ENCODE data around the gene ANKRD23. TPM values are rescaled to one million over a fixed set of nuclear protein-coding genes. Genes with fewer than 3 reads are reported as not detected.

Gene ANKRD23
- total and polyA plus RNA-seq, 4 experiments from 2014 or later, result 1.5 to 19.7 (median 19.4) TPM; not detected in 1

- no peak overlapping the region for H3K4me3 ChIP-seq (ENCODE audit: low read length in 2 of 2)
- peak overlapping the region in 1 of 7 donors; percentile 41 for H3K27ac Mint-ChIP-seq
- ChIA-PET POLR2A (ENCODE audit: partially characterized antibody) (no interaction called here), CTCF (ENCODE audit: partially characterized antibody) (interaction anchor here (2.7 kb wide), 1 partner anchor 11 kb away, joined by 12 read pairs; the partner anchor contains the start of gene ANKRD39)
- no peak overlapping the region for H3K27ac ChIP-seq (ENCODE audit: low read depth, low read length)
- peaks cover 22 to 34% of the 10 kb centered on the region in 2 donors for H3K36me3 Mint-ChIP-seq
- H3K27me3 ChIP-seq (ENCODE audit: insufficient read depth, low read length), result no peaks in the 10 kb centered on the region
- no peak overlapping the region for H3K4me3 Mint-ChIP-seq
- no peaks in the 10 kb centered on the region for H3K9me3 ChIP-seq (ENCODE audit: control insufficient read depth in 1 of 2, low read length in 2 of 2)
- H3K4me1 Mint-ChIP-seq, result peaks cover 0 to 11% (median 4%) of the 10 kb centered on the region in 4 donors
- H3K9me3 Mint-ChIP-seq, result no peaks in the 10 kb centered on the region
- peaks cover 32% of the 10 kb centered on the region for H3K36me3 ChIP-seq (ENCODE audit: insufficient read depth, low read length)
- intact Hi-C loops (cut with micrococcal nuclease), result no loop called here
- H3K4me1 ChIP-seq (ENCODE audit: insufficient read depth, low read length), result no peaks in the 10 kb centered on the region
- H3K27me3 Mint-ChIP-seq, result no peaks in the 10 kb centered on the region
- DNase-seq, result no peak
Measured at GRCh38 chr2:96846825-96847224, 3.0 kb upstream of the ANKRD23 start.

DNA sequence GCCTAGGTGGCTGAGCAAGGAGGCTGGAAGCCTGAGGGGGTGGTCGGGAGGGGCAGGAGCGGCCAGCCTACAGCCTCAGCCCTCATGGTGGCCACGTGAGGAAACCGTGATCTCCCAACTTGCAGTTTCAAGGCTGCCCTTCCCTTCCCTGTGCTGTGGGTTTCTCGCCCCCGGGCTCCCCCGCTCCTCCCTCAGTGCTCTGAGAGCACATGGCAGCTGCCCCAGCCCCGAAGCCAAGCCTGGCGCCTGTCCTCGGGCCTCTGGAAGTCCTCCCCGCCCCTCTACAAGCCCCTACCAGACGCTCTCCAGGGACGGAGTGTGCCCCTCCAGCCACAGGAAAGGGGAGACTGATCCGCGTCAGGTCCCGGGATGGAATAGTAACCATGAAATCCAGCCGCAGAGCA, 586 bp upstream of the ANKRD23 start:
- intact Hi-C loops (cut with micrococcal nuclease), result no loop called here
- ChIA-PET CTCF (ENCODE audit: partially characterized antibody) (interaction anchor here (0.8 to 1.2 kb wide), 2 partner anchors 9 to 13 kb away, joined by 3 to 4 read pairs; partner anchors contain the start of gene ANKRD39), POLR2A (ENCODE audit: partially characterized antibody) (interaction anchor here (1.0 to 3.1 kb wide), 3 partner anchors 13 to 119 kb away, joined by 4 to 21 read pairs (median 4); partner anchors contain the start of gene ANKRD39)
- H3K4me3 Mint-ChIP-seq, result no peak overlapping the region
- Histone ChIP-seq H3K27ac (ENCODE audit: low read depth, low read length) (no peak overlapping the region), H3K9me3 (ENCODE audit: control insufficient read depth in 1 of 2, low read length in 2 of 2) (no peaks in the 10 kb centered on the region), H3K4me1 (ENCODE audit: insufficient read depth, low read length) (peaks cover 9% of the 10 kb centered on the region), H3K4me3 (ENCODE audit: low read length in 2 of 2) (no peak overlapping the region), H3K36me3 (ENCODE audit: insufficient read depth, low read length) (peaks cover 15% of the 10 kb centered on the region), H3K27me3 (ENCODE audit: insufficient read depth, low read length) (no peaks in the 10 kb centered on the region)
- H3K4me1 Mint-ChIP-seq, result peaks cover 4 to 15% (median 13%) of the 10 kb centered on the region in 4 donors
- no peaks in the 10 kb centered on the region for H3K9me3 Mint-ChIP-seq
- H3K27ac Mint-ChIP-seq, result no peak overlapping the region
- peaks cover 15 to 25% of the 10 kb centered on the region in 2 donors for H3K36me3 Mint-ChIP-seq
- no peaks in the 10 kb centered on the region for H3K27me3 Mint-ChIP-seq
- DNase-seq, result no peak

DNA sequence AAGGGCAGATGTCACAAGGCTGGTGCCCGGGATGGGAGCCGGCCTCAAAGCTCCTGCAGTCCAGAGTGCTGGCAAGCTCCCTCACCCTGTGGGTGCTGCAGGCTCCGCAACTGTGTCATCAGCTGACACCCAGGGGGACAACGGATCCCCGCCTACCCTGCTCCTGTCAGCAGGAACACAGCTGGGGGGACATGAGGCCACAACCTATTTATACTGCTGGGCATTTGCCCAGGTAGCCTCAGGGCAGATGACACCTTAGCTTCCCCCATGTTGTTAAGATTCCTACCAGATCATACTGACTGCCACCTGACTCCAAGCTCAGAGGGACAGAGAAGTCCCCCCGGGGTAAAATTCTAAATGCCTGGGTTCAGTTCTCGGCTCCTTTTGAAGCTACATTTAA, 1.2 kb downstream of the ANKRD23 start:
- Histone ChIP-seq H3K27ac (ENCODE audit: low read depth, low read length) (no peak overlapping the region), H3K27me3 (ENCODE audit: insufficient read depth, low read length) (no peaks in the 10 kb centered on the region), H3K4me1 (ENCODE audit: insufficient read depth, low read length) (peaks cover 22% of the 10 kb centered on the region), H3K36me3 (ENCODE audit: insufficient read depth, low read length) (peaks cover 6% of the 10 kb centered on the region), H3K9me3 (ENCODE audit: control insufficient read depth in 1 of 2, low read length in 2 of 2) (no peaks in the 10 kb centered on the region), H3K4me3 (ENCODE audit: low read length in 2 of 2) (no peak overlapping the region)
- no peak overlapping the region for H3K4me3 Mint-ChIP-seq
- H3K4me1 Mint-ChIP-seq, result peaks cover 7 to 27% (median 19%) of the 10 kb centered on the region in 4 donors
- H3K27me3 Mint-ChIP-seq, result no peaks in the 10 kb centered on the region
- peaks cover 7 to 15% of the 10 kb centered on the region in 2 donors for H3K36me3 Mint-ChIP-seq
- intact Hi-C loops (cut with micrococcal nuclease), result no loop called here
- H3K9me3 Mint-ChIP-seq, result no peaks in the 10 kb centered on the region
- H3K27ac Mint-ChIP-seq, result peak overlapping the region in 4 of 7 donors; percentile 4 to 64 (median 41)
- ChIA-PET POLR2A (ENCODE audit: partially characterized antibody) (interaction anchor here (0.7 to 3.1 kb wide), 8 partner anchors 9 to 120 kb away, joined by 3 to 21 read pairs (median 4); partner anchors contain the start of genes ANKRD39 and CNNM3), CTCF (ENCODE audit: partially characterized antibody) (interaction anchor here (0.7 to 1.3 kb wide), 5 partner anchors 15 to 270 kb away, joined by 3 to 6 read pairs (median 3); partner anchors contain the start of gene ANKRD39)
- no peak for DNase-seq

GRCh38 chr2:96841701-96842495, 1.9 kb downstream of the ANKRD23 start:
- intact Hi-C loops (cut with micrococcal nuclease), result no loop called here

DNA sequence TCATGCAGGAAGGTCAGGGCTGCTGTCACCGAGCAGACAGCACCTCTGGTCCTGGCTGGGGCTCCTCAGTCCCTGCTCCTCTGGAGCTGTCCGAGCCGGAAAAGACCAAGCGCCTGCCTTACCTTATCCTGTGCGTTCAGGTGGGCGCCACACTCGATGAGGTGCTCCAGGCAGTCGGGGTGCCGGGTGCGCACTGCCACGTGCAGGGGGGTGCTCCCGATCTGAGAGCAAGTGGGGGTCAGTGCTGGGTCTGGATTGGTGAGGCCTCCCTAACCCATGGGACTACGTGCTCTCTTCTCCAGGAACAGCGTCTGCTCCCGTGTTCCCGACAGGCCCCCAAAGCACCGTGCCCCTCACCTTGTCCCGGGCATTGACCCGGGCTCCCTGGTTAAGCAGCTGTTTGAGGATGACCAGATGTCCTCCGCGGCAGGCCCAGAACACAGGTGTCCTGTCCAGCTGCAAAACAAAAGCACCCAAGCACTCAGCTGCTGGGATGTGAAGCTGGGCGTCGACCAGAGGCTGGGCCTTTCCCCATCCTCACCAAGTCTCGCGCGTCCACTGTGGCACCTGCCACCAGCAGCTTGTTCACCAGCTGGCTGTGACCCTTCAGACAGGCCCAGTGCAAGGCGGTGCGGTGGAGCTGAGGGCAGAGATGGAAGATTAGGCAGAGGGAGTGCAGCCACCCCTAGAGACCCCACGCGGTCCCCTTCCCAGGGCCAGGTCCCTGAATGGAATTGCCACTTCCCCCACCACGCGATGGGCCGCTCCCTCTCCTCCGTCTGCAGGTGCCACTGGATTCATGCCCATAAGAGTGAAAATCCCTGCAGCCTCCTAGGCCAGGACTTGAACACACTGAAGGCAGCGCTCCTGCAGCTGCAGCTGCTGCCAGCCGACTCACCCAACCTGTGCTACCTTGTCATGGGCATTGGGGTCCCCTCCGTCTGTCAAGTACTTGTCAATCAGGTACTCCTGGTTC, 3.7 kb downstream of the ANKRD23 start:
- Histone ChIP-seq H3K27ac (ENCODE audit: low read depth, low read length) (peak overlapping the region; percentile 55), H3K4me3 (ENCODE audit: low read length in 2 of 2) (peak overlapping the region in 1 of 2 donors; percentile 33), H3K36me3 (ENCODE audit: insufficient read depth, low read length) (peaks cover under 1% of the 10 kb centered on the region), H3K27me3 (ENCODE audit: insufficient read depth, low read length) (no peaks in the 10 kb centered on the region), H3K9me3 (ENCODE audit: control insufficient read depth in 1 of 2, low read length in 2 of 2) (no peaks in the 10 kb centered on the region), H3K4me1 (ENCODE audit: insufficient read depth, low read length) (peaks cover 22% of the 10 kb centered on the region)
- CTCF ChIA-PET (ENCODE audit: partially characterized antibody), result interaction anchor here (0.9 to 1.9 kb wide), 3 partner anchors 17 to 123 kb away, joined by 3 to 15 read pairs (median 4); partner anchors contain the start of genes ANKRD39 and CNNM3
- intact Hi-C loops (cut with micrococcal nuclease), result loop anchor here (1.0 kb wide), 2 partner anchors 9 to 24 kb away; partner anchors contain the start of gene CNNM3
- DNase-seq, result no peak
- H3K27ac Mint-ChIP-seq, result peak overlapping the region in 5 of 7 donors; percentile 30 to 78 (median 62)
- H3K4me1 Mint-ChIP-seq, result peaks cover 7 to 29% (median 19%) of the 10 kb centered on the region in 4 donors
- POLR2A ChIA-PET (ENCODE audit: partially characterized antibody), result interaction anchor here (0.6 to 5.7 kb wide), 15 partner anchors 10 to 303 kb away, joined by 3 to 80 read pairs (median 4); partner anchors contain the start of genes ANKRD36, ANKRD39, ARID5A and CNNM3
- H3K4me3 Mint-ChIP-seq, result peak overlapping the region in 6 of 8 donors; percentile 8 to 63 (median 48)
- H3K36me3 Mint-ChIP-seq, result peaks cover under 1 to 14% of the 10 kb centered on the region in 2 donors
- H3K9me3 Mint-ChIP-seq, result no peaks in the 10 kb centered on the region
- no peaks in the 10 kb centered on the region for H3K27me3 Mint-ChIP-seq

More at GRCh38 chr2:96841701-96842495, 1.9 kb downstream of the ANKRD23 start:
- ChIA-PET POLR2A (ENCODE audit: partially characterized antibody) (interaction anchor here (0.9 to 3.1 kb wide), 7 partner anchors 11 to 121 kb away, joined by 3 to 21 read pairs (median 4); partner anchors contain the start of genes ANKRD39 and CNNM3), CTCF (ENCODE audit: partially characterized antibody) (interaction anchor here (0.7 to 1.3 kb wide), 5 partner anchors 16 to 270 kb away, joined by 3 to 6 read pairs (median 3); partner anchors contain the start of gene ANKRD39)
- Mint-ChIP-seq H3K4me3 (peak overlapping the region in 1 of 8 donors; percentile 54), H3K9me3 (no peaks in the 10 kb centered on the region), H3K27ac (peak overlapping the region in 4 of 7 donors; percentile 35 to 64 (median 48)), H3K36me3 (peaks cover 2 to 11% of the 10 kb centered on the region in 2 donors), H3K27me3 (no peaks in the 10 kb centered on the region), H3K4me1 (peaks cover 7 to 29% (median 18%) of the 10 kb centered on the region in 4 donors)
- Histone ChIP-seq H3K9me3 (ENCODE audit: control insufficient read depth in 1 of 2, low read length in 2 of 2) (no peaks in the 10 kb centered on the region), H3K27me3 (ENCODE audit: insufficient read depth, low read length) (no peaks in the 10 kb centered on the region), H3K36me3 (ENCODE audit: insufficient read depth, low read length) (peaks cover 4% of the 10 kb centered on the region), H3K27ac (ENCODE audit: low read depth, low read length) (no peak overlapping the region), H3K4me1 (ENCODE audit: insufficient read depth, low read length) (peaks cover 22% of the 10 kb centered on the region), H3K4me3 (ENCODE audit: low read length in 2 of 2) (no peak overlapping the region)
- DNase-seq, result no peak

DNA sequence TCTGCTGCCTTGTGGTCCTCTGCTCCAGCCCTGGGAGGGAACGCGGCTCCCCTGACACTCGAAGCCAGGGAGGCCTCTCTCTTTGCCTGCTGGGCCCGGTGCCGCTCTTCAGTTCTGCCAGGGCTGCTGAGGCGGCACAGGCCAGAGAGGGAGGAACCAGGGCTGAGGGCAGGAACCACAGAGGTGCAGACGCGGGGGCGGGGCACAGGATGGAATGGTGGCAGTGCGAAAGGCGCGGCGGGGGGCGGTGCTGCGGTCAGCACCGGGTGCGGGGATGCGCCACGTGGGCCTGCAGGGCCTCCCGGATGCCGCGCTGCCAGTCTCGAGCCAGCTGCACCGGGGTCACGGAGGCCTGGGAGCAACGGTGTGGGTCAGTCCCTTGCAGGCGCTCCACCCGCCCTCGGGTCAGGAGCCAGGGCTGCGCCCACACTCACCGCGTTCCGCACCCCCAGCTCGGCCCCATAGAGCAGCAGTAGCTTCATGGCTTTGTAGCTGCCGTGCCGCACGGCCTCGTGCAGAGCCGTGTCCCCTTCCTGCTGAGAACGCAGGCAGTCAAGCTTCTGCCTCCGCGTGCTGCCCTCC, 4.4 kb downstream of the ANKRD23 start:
- H3K27me3 ChIP-seq (ENCODE audit: insufficient read depth, low read length), result no peaks in the 10 kb centered on the region
- ChIA-PET CTCF (ENCODE audit: partially characterized antibody) (interaction anchor here (0.9 to 1.9 kb wide), 3 partner anchors 18 to 123 kb away, joined by 3 to 15 read pairs (median 4); partner anchors contain the start of genes ANKRD39 and CNNM3), POLR2A (ENCODE audit: partially characterized antibody) (interaction anchor here (0.6 to 5.7 kb wide), 16 partner anchors 11 to 302 kb away, joined by 3 to 80 read pairs (median 4); partner anchors contain the start of genes ANKRD36, ANKRD39, ARID5A and CNNM3)
- H3K4me3 ChIP-seq (ENCODE audit: low read length in 2 of 2), result peak overlapping the region in 1 of 2 donors; percentile 33
- H3K4me3 Mint-ChIP-seq, result peak overlapping the region; percentile 45 to 80 (median 73)
- no peaks in the 10 kb centered on the region for H3K9me3 ChIP-seq (ENCODE audit: control insufficient read depth in 1 of 2, low read length in 2 of 2)
- H3K4me1 ChIP-seq (ENCODE audit: insufficient read depth, low read length), result peaks cover 22% of the 10 kb centered on the region
- H3K36me3 Mint-ChIP-seq, result peaks cover 4 to 19% of the 10 kb centered on the region in 2 donors
- H3K9me3 Mint-ChIP-seq, result no peaks in the 10 kb centered on the region
- H3K27ac Mint-ChIP-seq, result peak overlapping the region; percentile 74 to 95 (median 89)
- peak overlapping the region; percentile 55 for H3K27ac ChIP-seq (ENCODE audit: low read depth, low read length)
- H3K27me3 Mint-ChIP-seq, result no peaks in the 10 kb centered on the region
- peaks cover 5% of the 10 kb centered on the region for H3K36me3 ChIP-seq (ENCODE audit: insufficient read depth, low read length)
- peaks cover 7 to 29% (median 19%) of the 10 kb centered on the region in 4 donors for H3K4me1 Mint-ChIP-seq
- DNase-seq, result peak; percentile 84 to 89 (median 85)
- intact Hi-C loops (cut with micrococcal nuclease), result loop anchor here (1.0 kb wide), 2 partner anchors 8 to 23 kb away; partner anchors contain the start of gene CNNM3
